IMR-90 (cell line): ENCODE measurements around the gene KCNMA1. TPM values are rescaled to one million over a fixed set of nuclear protein-coding genes. Genes with fewer than 3 reads are reported as not detected.

ENCODE experiments used
- ATAC-seq: fragments of 200-7000 bp; cut with Tn5 transposase; 2 replicates; pipeline ENCODE4 v1.9.1; 2020; ENCODE audit warnings: low read depth, mild to moderate bottlenecking, moderate library complexity
- BruUV-seq: library from RNA; stranded (reverse); fragments of 400-500 nt; replicated peaks from 2 replicates; lab custom pipeline; 2021; lab: Mats Ljungman, UMichigan
- CTCF ChIA-PET: fragments of 300-600 bp; formaldehyde crosslinking; extraction: SDS; loops from one replicate; lab custom pipeline; 2021; ENCODE audit warnings: antibody characterized with exemption; lab: Yijun Ruan, JAX
- POLR2A ChIA-PET: fragments of 300-600 bp; sonication (Branson Sonifier 250); formaldehyde crosslinking; loops from one replicate; lab custom pipeline; 2022; ENCODE audit warnings: antibody characterized with exemption; ENCODE audit not compliant: unreplicated experiment; lab: Charles Lee
- DNase-seq: peaks from one replicate; pipeline ENCODE4 v3.0.0; 2013
- H2AFZ ChIP-seq: replicated peaks from 2 replicates; pipeline ENCODE3; 2013; ENCODE audit warnings: low read length, mild to moderate bottlenecking; ENCODE audit not compliant: poor library complexity
- H2AK5ac ChIP-seq: 2 replicates; pipeline ENCODE4 v1.6.1; 2013; ENCODE audit warnings: low read depth, low read length, inconsistent platforms
- H2AK9ac ChIP-seq: replicated peaks from 2 replicates; pipeline ENCODE3; 2013; ENCODE audit warnings: mild to moderate bottlenecking, low read depth, low read length, moderate library complexity; ENCODE audit not compliant: poor library complexity
- H2BK120ac ChIP-seq: 2 replicates; pipeline ENCODE4 v1.6.1; 2013; ENCODE audit warnings: low read depth, low read length, inconsistent platforms
- H2BK15ac ChIP-seq: 3 replicates; pipeline ENCODE4 v1.6.1; 2013; ENCODE audit warnings: low read depth, low read length, inconsistent platforms
- H2BK20ac ChIP-seq: 2 replicates; pipeline ENCODE4 v1.6.1; 2013; ENCODE audit warnings: low read depth, mild to moderate bottlenecking, inconsistent platforms, low read length, moderate library complexity
- H2BK5ac ChIP-seq: 2 replicates; pipeline ENCODE4 v1.6.1; 2013; ENCODE audit warnings: mild to moderate bottlenecking, low read depth, low read length, inconsistent platforms; ENCODE audit not compliant: poor library complexity, severe bottlenecking
- H3K14ac ChIP-seq: replicated peaks from 2 replicates; pipeline ENCODE4 v1.6.1; 2013; ENCODE audit warnings: low read depth, low read length, inconsistent platforms
- H3K18ac ChIP-seq: 2 replicates; pipeline ENCODE4 v1.6.1; 2013; ENCODE audit warnings: low read depth, low read length, control low read depth
- H3K23ac ChIP-seq: 2 replicates; pipeline ENCODE4 v1.6.1; 2013; ENCODE audit warnings: low read depth, low read length, inconsistent platforms
- H3K27ac ChIP-seq: 2 replicates; pipeline ENCODE4 v1.5.1; 2013; ENCODE audit warnings: mild to moderate bottlenecking, control low read depth, low read length; ENCODE audit not compliant: insufficient read depth
- H3K27me3 ChIP-seq: 2 replicates; pipeline ENCODE4 v1.6.1; 2013; ENCODE audit warnings: low read length; ENCODE audit not compliant: control insufficient read depth, insufficient read depth
- H3K36me3 ChIP-seq: 2 replicates; pipeline ENCODE4 v1.6.1; 2013; ENCODE audit warnings: low read length, mixed read lengths; ENCODE audit not compliant: control insufficient read depth, insufficient read depth
- H3K4ac ChIP-seq: 2 replicates; pipeline ENCODE4 v1.6.1; 2013; ENCODE audit warnings: low read depth, low read length, inconsistent platforms
- H3K4me1 ChIP-seq: 2 replicates; pipeline ENCODE4 v1.6.1; 2013; ENCODE audit warnings: low read length, mixed read lengths; ENCODE audit not compliant: control insufficient read depth, insufficient read depth
- H3K4me2 ChIP-seq: 2 replicates; pipeline ENCODE4 v1.6.1; 2013; ENCODE audit warnings: low read depth, mild to moderate bottlenecking, control low read depth, low read length, moderate library complexity
- H3K4me3 ChIP-seq: 2 replicates; pipeline ENCODE4 v1.5.1; 2013; ENCODE audit warnings: low read depth, mild to moderate bottlenecking, control low read depth, low read length, moderate library complexity; ENCODE audit not compliant: insufficient read depth
- H3K56ac ChIP-seq: 2 replicates; pipeline ENCODE4 v1.6.1; 2013; ENCODE audit warnings: low read length, inconsistent platforms; ENCODE audit not compliant: insufficient read depth; ENCODE audit errors: extremely low read depth
- H3K79me1 ChIP-seq, 2 experiments: 2 replicates each; pipeline ENCODE4 v1.6.1; 2013; ENCODE audit warnings: low read length in 2 of 2, inconsistent platforms in 1 of 2, low read depth in 1 of 2
- H3K9ac ChIP-seq: 2 replicates; pipeline ENCODE4 v1.6.1; 2013; ENCODE audit warnings: low read depth, low read length, control low read depth
- H3K9me1 ChIP-seq: 2 replicates; pipeline ENCODE4 v1.6.1; 2013; ENCODE audit warnings: low read length, inconsistent platforms; ENCODE audit not compliant: insufficient read depth
- H3K9me3 ChIP-seq: 2 replicates; pipeline ENCODE4 v1.6.1; 2013; ENCODE audit warnings: low read length; ENCODE audit not compliant: control insufficient read depth, insufficient read depth
- H4K20me1 ChIP-seq: 2 replicates; pipeline ENCODE4 v1.6.1; 2013; ENCODE audit warnings: low read length, inconsistent platforms; ENCODE audit not compliant: insufficient read depth
- H4K5ac ChIP-seq: 2 replicates; pipeline ENCODE4 v1.6.1; 2013; ENCODE audit warnings: mild to moderate bottlenecking, low read depth, low read length, control low read depth
- H4K8ac ChIP-seq, 2 experiments: 2 replicates each; pipeline ENCODE4 v1.6.1; 2013; ENCODE audit warnings: low read depth in 2 of 2, low read length in 2 of 2, control low read depth in 1 of 2, inconsistent platforms in 1 of 2
- H4K91ac ChIP-seq: 2 replicates; pipeline ENCODE4 v1.6.1; 2013; ENCODE audit warnings: low read depth, low read length, inconsistent platforms; ENCODE audit not compliant: insufficient read depth
- CEBPB ChIP-seq: IDR thresholded peaks from 2 replicates; pipeline ENCODE4 v1.6.1; 2012; ENCODE audit warnings: low read depth, low read length, improper control_type of control experiment
- CHD1 ChIP-seq: IDR thresholded peaks from 2 replicates; pipeline ENCODE4 v1.6.1; 2012; ENCODE audit warnings: low read depth, low read length, improper control_type of control experiment
- ELK1 ChIP-seq: fragments of 150-350 bp; IDR thresholded peaks from 2 replicates; pipeline ENCODE4 v1.6.1; 2016; ENCODE audit warnings: low read depth, mild to moderate bottlenecking, low read length, moderate library complexity, borderline replicate concordance
- MAFK ChIP-seq: IDR thresholded peaks from 2 replicates; pipeline ENCODE4 v1.6.1; 2012; ENCODE audit warnings: low read depth, low read length, improper control_type of control experiment
- MXI1 ChIP-seq: IDR thresholded peaks from 2 replicates; pipeline ENCODE4 v1.6.1; 2012; ENCODE audit warnings: low read depth, mild to moderate bottlenecking, low read length, moderate library complexity, borderline replicate concordance
- NFE2L2 ChIP-seq: fragments of 150-350 bp; IDR thresholded peaks from 2 replicates; pipeline ENCODE4 v1.6.1; 2016; ENCODE audit warnings: low read depth, mild to moderate bottlenecking, low read length
- RFX5 ChIP-seq: IDR thresholded peaks from 2 replicates; pipeline ENCODE4 v1.8.0; 2012; ENCODE audit warnings: low read depth, mild to moderate bottlenecking, low read length, moderate library complexity
- SMC3 ChIP-seq: fragments of 150-350 bp; IDR thresholded peaks from 2 replicates; pipeline ENCODE4 v1.6.1; 2016; ENCODE audit warnings: low read depth, mild to moderate bottlenecking, antibody characterized with exemption, low read length, moderate library complexity
- USF2 ChIP-seq: fragments of 150-350 bp; IDR thresholded peaks from 2 replicates; pipeline ENCODE4 v1.6.1; 2017; ENCODE audit warnings: mild to moderate bottlenecking, antibody characterized with exemption, low read length, low read depth
- WGBS, 2 experiments: methylation state at CpG; one replicate each; pipeline versions ENCODE4 v1.1.5 to v1.1.7; 2013; ENCODE audit warnings: missing lambda C conversion rate in 2 of 2; ENCODE audit not compliant: insufficient read length in 1 of 2; ENCODE audit errors: extremely low coverage in 2 of 2; 5-methylcytosine and 5-hydroxymethylcytosine counted together
- dilution Hi-C: fragments of 300-500 bp; cut with HindIII; formaldehyde crosslinking; loops from one replicate; pipeline ENCODE4 v1.14.3; 2018; ENCODE audit warnings: low sequenced_read_pairs; ENCODE audit not compliant: unreplicated experiment
- in situ Hi-C: fragments of 300-500 bp; cut with MboI; formaldehyde crosslinking; loops from 3 replicates; pipeline ENCODE4 v1.14.3; 2019; ENCODE audit warnings: low sequenced_read_pairs, inconsistent platforms, mixed read lengths
- intact Hi-C: fragments of 100-400 bp; cut with micrococcal nuclease; formaldehyde crosslinking; loops from 2 replicates; pipeline ENCODE4 v1.10.0; 2022
- polyA plus RNA-seq, 3 experiments: library from polyadenylated mRNA; depleted of rRNA; stranded (reverse); fragments of >200 nt; gene quantifications; 2 replicates each; pipeline ENCODE4 v1.2.3, GENCODE V29; 2012; ENCODE audit warnings: low replicate concordance in 1 of 3
- total RNA-seq: library from RNA; depleted of rRNA; stranded (reverse); fragments of >200 nt; gene quantifications from 2 replicates; pipeline ENCODE4 v1.2.3, GENCODE V29; 2012

The KCNMA1 gene
- total and polyA plus RNA-seq, 2 of the 4 experiments (the other 2 are of a cell fraction), result 25.6 to 29.6 TPM

GRCh38 chr10:77359287-77359691, 278.3 kb downstream of the KCNMA1 start:
- CTCF ChIA-PET, result no interaction called here
- Histone ChIP-seq H3K9me1 (peaks cover 22% of the 10 kb centered on the region), H3K56ac (no peak overlapping the region), H3K9ac (no peak overlapping the region), H4K20me1 (no peaks in the 10 kb centered on the region), H3K4ac (peak overlapping the region; percentile 39), H3K27me3 (no peaks in the 10 kb centered on the region), H2BK120ac (peak overlapping the region; percentile 90), H3K4me1 (peaks cover 14% of the 10 kb centered on the region), H4K91ac (peak overlapping the region; percentile 70; the same call in 1 of the 2 replicates), H2BK15ac (peak overlapping the region; percentile 32), H3K18ac (no peak overlapping the region; the same call in 1 of the 2 replicates), H3K4me2 (no peak overlapping the region), H3K9me3 (no peaks in the 10 kb centered on the region), H3K14ac (0 out of 2 replicates have a peak overlapping the region, but pooled peaks have one; percentile 30), H3K36me3 (no peaks in the 10 kb centered on the region), H3K23ac (no peak overlapping the region), H2BK20ac (0 out of 2 replicates have a peak overlapping the region, but pooled peaks have one; percentile 22), H2AK9ac (peak overlapping the region; percentile 20), H3K4me3 (no peak overlapping the region), H2BK5ac (no peak overlapping the region), H4K8ac (0 out of 4 replicates have a peak overlapping the region, but pooled peaks of 1 of the 2 experiments have one; percentile 11), H3K27ac (no peak overlapping the region), H3K79me1 (peaks cover 0 to 19% of the 10 kb centered on the region in 2 experiments; a peak in 3 of 4 replicates), H2AK5ac (peak overlapping the region; percentile 9; the same call in 1 of the 2 replicates), H2AFZ (no peak overlapping the region), H4K5ac (no peak overlapping the region)
- no peak for ATAC-seq
- no peak for DNase-seq
- in situ Hi-C loops (no loop called here), intact Hi-C loops (no loop called here), dilution Hi-C loops (no loop called here)
- TF ChIP-seq NFE2L2 (no peak), ELK1 (no peak), MAFK (no peak), RFX5 (no peak), SMC3 (no peak), MXI1 (no peak), USF2 (no peak), CHD1 (no peak), CEBPB (no peak)
- no CpG with 5 or more reads among the region's 9 CpGs for WGBS, 2 experiments
- no TSS peak for BruUV-seq
- POLR2A ChIA-PET, result no interaction called here
